Measurements from ENCODE around the gene CLSTN1.

GRCh38 chr1:9814619-9815018 is 9.1 kb downstream of the CLSTN1 start:
- TF ChIP-seq CTCF (IDR thresholded peaks at IDR 0.05) = no peak
- TF ChIP-seq SMC3 (IDR thresholded peaks at IDR 0.05; ENCODE audit: low read depth, low read length) = no peak
- TF ChIP-seq USF2 (IDR thresholded peaks at IDR 0.05; ENCODE audit: borderline replicate concordance, low read depth, low read length) = no peak
- TF ChIP-seq EP300 (IDR thresholded peaks at IDR 0.05; ENCODE audit: borderline replicate concordance in 1 of 2, low read depth in 1 of 2, low read length in 1 of 2) = no peak
- TF ChIP-seq TEAD4 (IDR thresholded peaks at IDR 0.05; ENCODE audit: borderline replicate concordance, insufficient read depth) = no peak
- TF ChIP-seq GABPA (IDR thresholded peaks at IDR 0.05; ENCODE audit: low read depth) = no peak
- no peak for TF ChIP-seq TAF1 (IDR thresholded peaks at IDR 0.05; ENCODE audit: borderline replicate concordance, low read depth, low read length)
- no peak for TF ChIP-seq EZH2phosphoT487 (IDR thresholded peaks at IDR 0.05; ENCODE audit: borderline replicate concordance, low read depth)

All from SK-N-SH (cell line).